HL-60 (cell line): Measurements from ENCODE around the gene DBX2.

Experiments
- DNase-seq, 2 experiments: peaks; one replicate each; pipeline ENCODE4 v3.0.0-alpha.2; 2010 to 2020; ENCODE audit warnings: low read depth in 1 of 2, low spot score in 1 of 2
- H3K27ac ChIP-seq: fragments of 250-450 bp; sonication (Bioruptor Pico); replicated peaks from 2 replicates; pipeline ENCODE4 v1.5.1; 2020; ENCODE audit warnings: mild to moderate bottlenecking, moderate library complexity
- H3K27me3 ChIP-seq: fragments of 250-450 bp; sonication (Bioruptor Pico); 2 replicates; pipeline ENCODE4 v1.5.1; 2021; ENCODE audit warnings: mild to moderate bottlenecking, moderate library complexity; ENCODE audit not compliant: insufficient read depth, poor library complexity, severe bottlenecking
- H3K4me3 ChIP-seq: replicated peaks from 2 replicates; pipeline ENCODE4 v1.5.1; 2011; ENCODE audit warnings: mild to moderate bottlenecking, control low read depth, low read length; ENCODE audit not compliant: insufficient read depth
- CTCF ChIP-seq: IDR thresholded peaks from one replicate; pipeline ENCODE4 v1.5.1; 2011; ENCODE audit warnings: low read length, control low read depth, inconsistent platforms; ENCODE audit not compliant: insufficient read depth
- GABPA ChIP-seq: IDR thresholded peaks from 2 replicates; pipeline ENCODE4 v1.6.1; 2012; ENCODE audit warnings: low read depth
- POLR2AphosphoS5 ChIP-seq: IDR thresholded peaks from 2 replicates; pipeline ENCODE4 v1.6.1; 2012; ENCODE audit warnings: low read depth
- REST ChIP-seq: IDR thresholded peaks from 2 replicates; pipeline ENCODE4 v1.6.1; 2012; ENCODE audit warnings: low read depth; ENCODE audit not compliant: insufficient replicate concordance
- SPI1 ChIP-seq: IDR thresholded peaks from 2 replicates; pipeline ENCODE4 v1.6.1; 2012; ENCODE audit warnings: low read depth, mild to moderate bottlenecking, borderline replicate concordance

Gene DBX2

GRCh38 chr12:45034861-45035265, 16.0 kb downstream of the DBX2 start:
- TF ChIP-seq POLR2AphosphoS5 (no peak), SPI1 (no peak), CTCF (no peak), GABPA (no peak), REST (no peak)
- H3K27me3 ChIP-seq: no peaks in the 10 kb centered on the region
- no peak overlapping the region for H3K27ac ChIP-seq
- DNase-seq: no peak
- H3K4me3 ChIP-seq: no peak overlapping the region

DNA sequence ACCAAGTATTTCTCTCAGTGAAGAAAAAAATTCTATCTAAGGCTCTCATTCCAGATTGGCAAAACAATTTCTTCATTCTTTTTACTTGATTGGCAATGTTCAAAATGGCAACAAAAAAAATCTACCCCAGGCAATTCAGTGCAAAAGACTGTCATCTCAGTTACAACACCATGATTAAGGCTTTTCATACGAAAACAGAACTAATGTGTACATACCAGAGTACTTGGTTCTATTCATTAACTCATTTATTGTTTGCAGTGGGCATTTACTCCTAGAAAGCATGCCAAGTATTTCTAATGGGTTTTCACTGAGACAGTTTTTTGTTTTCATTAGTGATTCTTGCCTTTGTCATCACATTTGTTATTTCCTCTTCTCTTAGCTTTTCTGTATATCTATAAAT, 33.0 kb downstream of the DBX2 start:
- no peak overlapping the region for H3K27ac ChIP-seq
- no peak overlapping the region for H3K4me3 ChIP-seq
- H3K27me3 ChIP-seq: peaks cover 2% of the 10 kb centered on the region
- no peak for TF ChIP-seq SPI1
- no peak for TF ChIP-seq GABPA
- no peak for TF ChIP-seq POLR2AphosphoS5
- TF ChIP-seq REST: no peak
- no peak for TF ChIP-seq CTCF
- no peak for DNase-seq

DNA sequence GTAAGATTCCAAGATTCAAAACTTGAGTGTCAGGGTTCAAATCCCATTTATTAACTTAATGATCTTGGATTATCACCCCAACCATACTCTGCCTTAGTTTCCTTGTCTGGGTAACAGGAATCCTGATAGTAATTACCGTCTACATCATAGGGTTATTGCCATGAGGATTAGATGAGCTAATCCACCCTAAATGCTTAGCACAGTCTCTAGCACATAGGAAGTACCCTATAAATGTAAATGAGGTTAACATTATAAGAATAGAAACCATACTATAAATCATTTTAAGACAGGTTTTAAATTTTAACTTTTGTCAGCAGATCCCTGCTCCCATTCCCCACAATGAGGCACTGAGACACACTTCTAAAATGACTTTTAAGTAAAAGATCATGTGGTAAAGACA, 36.5 kb downstream of the DBX2 start:
- Histone ChIP-seq H3K4me3 (no peak overlapping the region), H3K27me3 (peaks cover 2% of the 10 kb centered on the region), H3K27ac (no peak overlapping the region)
- no peak for DNase-seq
- no peak for TF ChIP-seq SPI1
- no peak for TF ChIP-seq GABPA
- no peak for TF ChIP-seq CTCF
- TF ChIP-seq REST: no peak
